ENCODE measurements around the gene REEP1. TPM values are rescaled to one million over a fixed set of nuclear protein-coding genes. Genes with fewer than 3 reads are reported as not detected.

The REEP1 gene
- total RNA-seq, 1 experiment from 2014 or later: 0.31 TPM

DNA sequence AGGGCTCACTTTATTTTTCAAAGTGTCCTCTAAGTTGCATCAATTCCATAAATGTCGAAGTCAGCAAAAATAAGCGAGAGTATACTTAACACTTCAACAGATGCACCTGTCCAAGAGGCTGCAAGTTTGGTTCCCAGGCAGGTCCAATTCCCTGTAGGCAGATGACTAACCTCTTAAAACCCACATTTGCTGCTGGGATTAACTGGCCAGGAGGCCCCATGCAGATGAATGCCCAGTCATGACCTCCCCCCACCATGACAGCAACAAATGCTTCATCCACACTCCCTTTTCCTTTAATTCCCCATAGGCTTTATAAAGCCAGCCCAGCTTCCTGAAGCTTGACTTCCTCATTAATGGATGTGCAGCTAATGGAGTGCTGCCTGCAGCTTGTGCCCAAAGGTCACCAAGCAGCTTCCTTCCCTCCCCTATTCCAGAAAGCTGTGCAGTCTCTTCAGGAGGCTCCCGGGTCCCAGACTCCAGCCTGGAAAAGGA is 35.7 kb downstream of the REEP1 start:
- ChIA-PET POLR2A (ENCODE audit: unreplicated experiment) (no interaction called here), CTCF (interaction anchor here (0.6 kb wide), 1 partner anchor 239 kb away, joined by 5 read pairs; no protein-coding TSS in a partner anchor)
- no peaks in the 10 kb centered on the region for H3K36me3 ChIP-seq (ENCODE audit: low read depth)
- no peak for DNase-seq
- no peaks in the 10 kb centered on the region for H3F3A ChIP-seq (ENCODE audit: insufficient read depth, low read depth)
- no peaks in the 10 kb centered on the region for H3K9me3 ChIP-seq (ENCODE audit: insufficient read depth, low read depth)
- no peaks in the 10 kb centered on the region for H3K4me1 ChIP-seq (replicated peaks; ENCODE audit: insufficient read depth)
- H3K27ac ChIP-seq: no peak overlapping the region
- TF ChIP-seq, protein P1, sequence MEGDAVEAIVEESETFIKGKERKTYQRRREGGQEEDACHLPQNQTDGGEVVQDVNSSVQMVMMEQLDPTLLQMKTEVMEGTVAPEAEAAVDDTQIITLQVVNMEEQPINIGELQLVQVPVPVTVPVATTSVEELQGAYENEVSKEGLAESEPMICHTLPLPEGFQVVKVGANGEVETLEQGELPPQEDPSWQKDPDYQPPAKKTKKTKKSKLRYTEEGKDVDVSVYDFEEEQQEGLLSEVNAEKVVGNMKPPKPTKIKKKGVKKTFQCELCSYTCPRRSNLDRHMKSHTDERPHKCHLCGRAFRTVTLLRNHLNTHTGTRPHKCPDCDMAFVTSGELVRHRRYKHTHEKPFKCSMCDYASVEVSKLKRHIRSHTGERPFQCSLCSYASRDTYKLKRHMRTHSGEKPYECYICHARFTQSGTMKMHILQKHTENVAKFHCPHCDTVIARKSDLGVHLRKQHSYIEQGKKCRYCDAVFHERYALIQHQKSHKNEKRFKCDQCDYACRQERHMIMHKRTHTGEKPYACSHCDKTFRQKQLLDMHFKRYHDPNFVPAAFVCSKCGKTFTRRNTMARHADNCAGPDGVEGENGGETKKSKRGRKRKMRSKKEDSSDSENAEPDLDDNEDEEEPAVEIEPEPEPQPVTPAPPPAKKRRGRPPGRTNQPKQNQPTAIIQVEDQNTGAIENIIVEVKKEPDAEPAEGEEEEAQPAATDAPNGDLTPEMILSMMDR (conservative IDR thresholded peaks at IDR 0.05): no peak
- TF ChIP-seq EZH2 (IDR thresholded peaks at IDR 0.05; ENCODE audit: low read depth): no peak
- peaks cover 64% of the 10 kb centered on the region for H3K27me3 ChIP-seq (ENCODE audit: insufficient read depth, low read depth)
- H3K4me3 ChIP-seq: no peak overlapping the region
- no peak overlapping the region for H2AFZ ChIP-seq
- no peaks in the 10 kb centered on the region for H3K9me2 ChIP-seq (ENCODE audit: insufficient read depth)
- no peak overlapping the region for H3K4me2 ChIP-seq
- no TSS peak for BruUV-seq (replicated peaks)
- no peaks in the 10 kb centered on the region for H3K79me2 ChIP-seq (ENCODE audit: low read depth)
- intact Hi-C loops (cut with micrococcal nuclease; ENCODE audit: unreplicated experiment): no loop called here
- H4K20me1 ChIP-seq (ENCODE audit: insufficient read depth): no peaks in the 10 kb centered on the region

DNA sequence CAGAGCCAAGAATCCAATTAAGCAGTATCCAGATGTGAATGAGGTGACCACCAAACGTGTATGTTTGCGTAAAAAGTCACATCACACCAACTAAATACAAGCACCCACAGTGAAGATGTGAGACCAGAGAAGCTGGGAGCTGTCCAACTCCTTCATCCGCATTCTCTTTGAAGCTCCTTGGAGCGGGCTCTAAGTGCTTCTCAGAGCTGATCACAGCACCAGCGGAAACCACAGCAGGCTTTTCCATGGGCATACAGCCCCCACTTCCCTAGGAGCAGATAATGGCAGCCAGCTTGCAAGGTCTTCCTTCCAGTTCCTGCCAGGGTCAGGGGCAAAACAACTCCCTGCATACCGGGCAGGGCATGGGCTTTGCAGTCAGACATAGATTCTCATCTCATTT is 36.4 kb downstream of the REEP1 start:
- intact Hi-C loops (cut with micrococcal nuclease; ENCODE audit: unreplicated experiment): no loop called here

DNA sequence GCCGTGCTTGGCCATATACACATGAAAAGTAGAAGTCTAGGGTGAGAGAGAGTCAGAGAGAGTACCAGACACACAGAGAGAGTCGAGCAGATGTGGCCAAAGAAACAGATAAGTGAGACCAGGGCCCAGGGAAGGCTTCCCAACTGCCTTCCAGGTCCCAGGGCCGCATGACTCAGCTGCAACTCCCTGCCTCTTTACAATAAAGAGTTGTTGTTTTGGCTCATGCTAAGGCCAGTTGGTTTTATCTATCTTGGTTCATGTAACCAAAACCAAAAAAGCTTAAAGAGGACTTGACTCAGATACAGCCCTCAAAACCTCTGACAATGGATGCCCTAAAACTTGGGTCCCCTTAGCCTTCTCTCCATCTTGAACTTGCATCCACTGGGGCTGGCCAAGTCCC is 36.9 kb downstream of the REEP1 start:
- intact Hi-C loops (cut with micrococcal nuclease; ENCODE audit: unreplicated experiment): no loop called here
- BruUV-seq (replicated peaks): no TSS peak
- DNase-seq: no peak
- Histone ChIP-seq H3K27me3 (ENCODE audit: insufficient read depth, low read depth) (peaks cover 63% of the 10 kb centered on the region), H3F3A (ENCODE audit: insufficient read depth, low read depth) (no peaks in the 10 kb centered on the region), H3K4me1 (replicated peaks; ENCODE audit: insufficient read depth) (no peaks in the 10 kb centered on the region), H3K27ac (no peak overlapping the region), H3K4me3 (no peak overlapping the region), H3K4me2 (no peak overlapping the region), H4K20me1 (ENCODE audit: insufficient read depth) (no peaks in the 10 kb centered on the region), H3K79me2 (ENCODE audit: low read depth) (no peaks in the 10 kb centered on the region), H3K9me3 (ENCODE audit: insufficient read depth, low read depth) (no peaks in the 10 kb centered on the region), H2AFZ (no peak overlapping the region), H3K9me2 (ENCODE audit: insufficient read depth) (no peaks in the 10 kb centered on the region), H3K36me3 (ENCODE audit: low read depth) (no peaks in the 10 kb centered on the region)
- ChIA-PET CTCF (no interaction called here), POLR2A (ENCODE audit: unreplicated experiment) (no interaction called here)
- TF ChIP-seq, protein P1 (conservative IDR thresholded peaks at IDR 0.05): no peak
- no peak for TF ChIP-seq EZH2 (IDR thresholded peaks at IDR 0.05; ENCODE audit: low read depth)

More for the DNA sequence above, 36.4 kb downstream of the REEP1 start:
- CTCF ChIA-PET: no interaction called here
- Histone ChIP-seq H3K4me1 (replicated peaks; ENCODE audit: insufficient read depth) (no peaks in the 10 kb centered on the region), H3K4me3 (no peak overlapping the region), H3K4me2 (no peak overlapping the region), H3K27me3 (ENCODE audit: insufficient read depth, low read depth) (peaks cover 61% of the 10 kb centered on the region), H3K9me3 (ENCODE audit: insufficient read depth, low read depth) (no peaks in the 10 kb centered on the region), H3K36me3 (ENCODE audit: low read depth) (no peaks in the 10 kb centered on the region), H3K9me2 (ENCODE audit: insufficient read depth) (no peaks in the 10 kb centered on the region), H2AFZ (no peak overlapping the region), H3K79me2 (ENCODE audit: low read depth) (no peaks in the 10 kb centered on the region), H4K20me1 (ENCODE audit: insufficient read depth) (no peaks in the 10 kb centered on the region), H3F3A (ENCODE audit: insufficient read depth, low read depth) (no peaks in the 10 kb centered on the region), H3K27ac (no peak overlapping the region)
- no TSS peak for BruUV-seq (replicated peaks)
- DNase-seq: no peak
- TF ChIP-seq EZH2 (IDR thresholded peaks at IDR 0.05; ENCODE audit: low read depth): no peak
- TF ChIP-seq, protein P1 (conservative IDR thresholded peaks at IDR 0.05): no peak
- POLR2A ChIA-PET (ENCODE audit: unreplicated experiment): no interaction called here

Data from PC-9 (cell line).